Hepatocyte (in vitro differentiated cells): ENCODE measurements around the gene HHLA2.

Source experiments
- EZH2 ChIP-seq: fragments of 200-600 bp; sonication (generic); IDR thresholded peaks from 2 replicates; pipeline ENCODE4 v1.6.1; 2016; ENCODE audit warnings: antibody characterized with exemption, mild to moderate bottlenecking, borderline replicate concordance
- TF ChIP-seq, protein P1 (sequence below): fragments of 200-600 bp; sonication (generic); IDR thresholded peaks from 2 replicates; pipeline ENCODE4 v1.5.1; 2016; ENCODE audit warnings: antibody characterized with exemption, mild to moderate bottlenecking; ENCODE audit not compliant: poor library complexity

DNA sequence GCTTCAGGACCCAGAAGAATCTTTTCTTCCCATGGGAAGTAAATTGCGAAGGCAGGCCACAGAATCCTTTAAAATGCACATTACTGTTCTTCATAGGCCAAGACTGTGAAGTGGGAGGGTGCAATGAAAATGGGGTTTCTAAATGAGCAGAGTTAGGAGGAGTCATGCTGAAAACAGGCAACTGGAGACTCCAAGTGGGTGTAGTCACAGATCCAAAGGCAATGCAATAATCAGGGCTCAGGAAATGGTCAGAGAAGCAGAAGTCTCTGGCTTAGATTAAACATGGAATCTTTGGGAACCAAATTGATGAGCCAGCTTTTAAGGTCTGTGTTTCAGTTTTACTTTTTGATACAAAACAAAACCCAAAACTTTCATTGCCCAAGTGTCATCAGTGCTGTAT, 37.6 kb downstream of the HHLA2 start:
- TF ChIP-seq, protein P1, sequence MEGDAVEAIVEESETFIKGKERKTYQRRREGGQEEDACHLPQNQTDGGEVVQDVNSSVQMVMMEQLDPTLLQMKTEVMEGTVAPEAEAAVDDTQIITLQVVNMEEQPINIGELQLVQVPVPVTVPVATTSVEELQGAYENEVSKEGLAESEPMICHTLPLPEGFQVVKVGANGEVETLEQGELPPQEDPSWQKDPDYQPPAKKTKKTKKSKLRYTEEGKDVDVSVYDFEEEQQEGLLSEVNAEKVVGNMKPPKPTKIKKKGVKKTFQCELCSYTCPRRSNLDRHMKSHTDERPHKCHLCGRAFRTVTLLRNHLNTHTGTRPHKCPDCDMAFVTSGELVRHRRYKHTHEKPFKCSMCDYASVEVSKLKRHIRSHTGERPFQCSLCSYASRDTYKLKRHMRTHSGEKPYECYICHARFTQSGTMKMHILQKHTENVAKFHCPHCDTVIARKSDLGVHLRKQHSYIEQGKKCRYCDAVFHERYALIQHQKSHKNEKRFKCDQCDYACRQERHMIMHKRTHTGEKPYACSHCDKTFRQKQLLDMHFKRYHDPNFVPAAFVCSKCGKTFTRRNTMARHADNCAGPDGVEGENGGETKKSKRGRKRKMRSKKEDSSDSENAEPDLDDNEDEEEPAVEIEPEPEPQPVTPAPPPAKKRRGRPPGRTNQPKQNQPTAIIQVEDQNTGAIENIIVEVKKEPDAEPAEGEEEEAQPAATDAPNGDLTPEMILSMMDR, result no peak
- TF ChIP-seq EZH2, result no peak
